Measurements from ENCODE around the gene C9orf78.
A peak's percentile ranks its signal among the peaks of the same experiment; 100 is the strongest.

Gene C9orf78

GRCh38 chr9:129845373-129845772 is 10.3 kb upstream of the C9orf78 start:
- no peak for DNase-seq (ENCODE audit: low read depth in 2 of 2)

- DNase-seq (ENCODE audit: low read depth in 2 of 2) = no peak
These were observed 6.0 kb upstream of the C9orf78 start for GRCh38 chr9:129841071-129841470.

GRCh38 chr9:129840034-129840433 is 5.0 kb upstream of the C9orf78 start:
- no peak for DNase-seq (ENCODE audit: low read depth in 2 of 2)

GRCh38 chr9:129839324-129840023 is 4.4 kb upstream of the C9orf78 start:
- DNase-seq (ENCODE audit: low read depth in 2 of 2) = no peak

GRCh38 chr9:129838707-129839259 is 3.7 kb upstream of the C9orf78 start:
- no peak for DNase-seq (ENCODE audit: low read depth in 2 of 2)

GRCh38 chr9:129836311-129837007 is 1.4 kb upstream of the C9orf78 start:
- DNase-seq (ENCODE audit: low read depth in 2 of 2) = peak in 1 of 2 donors; percentile 27

GRCh38 chr9:129835860-129836223 is 767 bp upstream of the C9orf78 start:
- DNase-seq (ENCODE audit: low read depth in 2 of 2) = no peak

- peak in 1 of 2 donors; percentile 21 for DNase-seq (ENCODE audit: low read depth in 2 of 2)
These were observed 467 bp downstream of the C9orf78 start for GRCh38 chr9:129834489-129835127.

GRCh38 chr9:129832982-129833381 is 2.1 kb downstream of the C9orf78 start:
- no peak for DNase-seq (ENCODE audit: low read depth in 2 of 2)

- DNase-seq (ENCODE audit: low read depth in 2 of 2) = no peak
These were observed 6.1 kb downstream of the C9orf78 start for GRCh38 chr9:129828969-129829368.

GRCh38 chr9:129828051-129828450 is 7.0 kb downstream of the C9orf78 start:
- no peak for DNase-seq (ENCODE audit: low read depth in 2 of 2)

- DNase-seq (ENCODE audit: low read depth in 2 of 2) = no peak
These were observed 8.3 kb downstream of the C9orf78 start for GRCh38 chr9:129826759-129827158.

- DNase-seq (ENCODE audit: low read depth in 2 of 2) = no peak
These were observed 8.7 kb downstream of the C9orf78 start for GRCh38 chr9:129826344-129826743.

GRCh38 chr9:129823935-129824601 is 11.0 kb downstream of the C9orf78 start, which contains the start of gene TOR1A:
TOR1A (minus strand) TSS chr9:129824136; CDS start chr9:129824085, 51 bp downstream.
- peak; percentile 74 to 84 for DNase-seq (ENCODE audit: low read depth in 2 of 2)

GRCh38 chr9:129823542-129823934 is 11.5 kb downstream of the C9orf78 start:
- DNase-seq (ENCODE audit: low read depth in 2 of 2) = no peak

- DNase-seq (ENCODE audit: low read depth in 2 of 2) = no peak
These were observed 12.1 kb downstream of the C9orf78 start for GRCh38 chr9:129822898-129823541.

GRCh38 chr9:129816501-129817435 is 18.3 kb downstream of the C9orf78 start:
- DNase-seq (ENCODE audit: low read depth in 2 of 2) = no peak

- no peak for DNase-seq (ENCODE audit: low read depth in 2 of 2)
These were observed 19.8 kb downstream of the C9orf78 start for GRCh38 chr9:129815278-129815677.

- no peak for DNase-seq (ENCODE audit: low read depth in 2 of 2)
These were observed 20.4 kb downstream of the C9orf78 start for GRCh38 chr9:129814432-129815223.

Measured in stimulated activated CD4-positive, alpha-beta T cell treated with anti-CD3 and anti-CD28 coated beads, Interleukin-1b, Interleukin-23, amount 100 ng/mL, for 1 hour (primary cell).